Osteoblast (primary cell): ENCODE results near the gene HSPA12B. TPM values are rescaled to one million over a fixed set of nuclear protein-coding genes. Genes with fewer than 3 reads are reported as not detected.

Experiments
- DNase-seq: peaks from one replicate; pipeline ENCODE4 v3.0.0; 2011; ENCODE audit warnings: low spot score, mixed read lengths; ENCODE audit not compliant: insufficient read length; ENCODE audit errors: missing footprints
- H2AFZ ChIP-seq: 2 replicates; pipeline ENCODE4 v1.6.0; 2011; ENCODE audit warnings: mild to moderate bottlenecking, low read length
- H3K27ac ChIP-seq: 2 replicates; pipeline ENCODE4 v1.5.1; 2011; ENCODE audit warnings: mild to moderate bottlenecking, low read depth, low read length, moderate library complexity
- H3K27me3 ChIP-seq: 2 replicates; pipeline ENCODE4 v1.6.0; 2012; ENCODE audit warnings: mild to moderate bottlenecking, control low read depth, inconsistent platforms, low read length, moderate library complexity; ENCODE audit not compliant: insufficient read depth
- H3K36me3 ChIP-seq: 2 replicates; pipeline ENCODE4 v1.5.1; 2011; ENCODE audit warnings: mild to moderate bottlenecking, low read length, control low read depth, moderate library complexity; ENCODE audit not compliant: insufficient read depth
- H3K4me1 ChIP-seq: 2 replicates; pipeline ENCODE4 v1.5.1; 2011; ENCODE audit warnings: mild to moderate bottlenecking, low read length, control low read depth, moderate library complexity; ENCODE audit not compliant: insufficient read depth
- H3K4me2 ChIP-seq: 2 replicates; pipeline ENCODE4 v1.6.0; 2011; ENCODE audit warnings: mild to moderate bottlenecking, low read length; ENCODE audit not compliant: insufficient read depth
- H3K4me3 ChIP-seq: fragments of 200-600 bp; sonication (generic); 3 replicates; pipeline ENCODE4 v1.5.1; 2012; ENCODE audit warnings: mild to moderate bottlenecking, low read length, inconsistent platforms; ENCODE audit not compliant: insufficient read depth
- H3K79me2 ChIP-seq: 2 replicates; pipeline ENCODE4 v1.6.0; 2012; ENCODE audit warnings: mild to moderate bottlenecking, low read length, control low read depth, inconsistent platforms; ENCODE audit not compliant: insufficient read depth
- H3K9me3 ChIP-seq: 2 replicates; pipeline ENCODE4 v1.5.1; 2011; ENCODE audit warnings: low read depth, low read length, control low read depth
- H4K20me1 ChIP-seq: 2 replicates; pipeline ENCODE4 v1.6.0; 2012; ENCODE audit warnings: mild to moderate bottlenecking, low read length, control low read depth; ENCODE audit not compliant: insufficient read depth
- CTCF ChIP-seq: IDR thresholded peaks from 2 replicates; pipeline ENCODE4 v1.5.1; 2011; ENCODE audit warnings: mild to moderate bottlenecking, low read depth, low read length, moderate library complexity; ENCODE audit errors: extremely low read depth
- total RNA-seq: library from RNA; depleted of rRNA; stranded (reverse); fragments of >200 nt; gene quantifications from 2 replicates; pipeline ENCODE4 v1.2.3, GENCODE V29; 2012

The HSPA12B gene
- total RNA-seq, 1 donor: not detected

- no peaks in the 10 kb centered on the region for H3K9me3 ChIP-seq
- no peak overlapping the region for H3K4me2 ChIP-seq
- no peak overlapping the region for H2AFZ ChIP-seq
- H3K79me2 ChIP-seq: peaks cover 3% of the 10 kb centered on the region
- H3K27me3 ChIP-seq: no peaks in the 10 kb centered on the region
- no peak for TF ChIP-seq CTCF
- H4K20me1 ChIP-seq: no peaks in the 10 kb centered on the region
- peak; percentile 29 for DNase-seq
- H3K4me1 ChIP-seq: no peaks in the 10 kb centered on the region
- H3K27ac ChIP-seq: no peak overlapping the region
- peaks cover 13% of the 10 kb centered on the region for H3K36me3 ChIP-seq
- no peak overlapping the region for H3K4me3 ChIP-seq
These were observed 26.9 kb downstream of the HSPA12B start for GRCh38 chr20:3759316-3759823.

- no peak for TF ChIP-seq CTCF
These were observed 27.4 kb downstream of the HSPA12B start for GRCh38 chr20:3759884-3760283.

GRCh38 chr20:3760655-3761348, 28.3 kb downstream of the HSPA12B start:
- Histone ChIP-seq H4K20me1 (no peaks in the 10 kb centered on the region), H3K4me1 (no peaks in the 10 kb centered on the region), H3K36me3 (peaks cover 13% of the 10 kb centered on the region), H3K9me3 (no peaks in the 10 kb centered on the region), H3K27me3 (no peaks in the 10 kb centered on the region), H2AFZ (no peak overlapping the region), H3K27ac (no peak overlapping the region), H3K79me2 (peaks cover 8% of the 10 kb centered on the region), H3K4me2 (no peak overlapping the region), H3K4me3 (no peak overlapping the region)
- no peak for TF ChIP-seq CTCF
- DNase-seq: peak; percentile 73

More at GRCh38 chr20:3759884-3760283, 27.4 kb downstream of the HSPA12B start:
- Histone ChIP-seq H3K27me3 (no peaks in the 10 kb centered on the region), H3K9me3 (no peaks in the 10 kb centered on the region), H3K79me2 (peaks cover 3% of the 10 kb centered on the region), H3K36me3 (peaks cover 13% of the 10 kb centered on the region), H3K4me1 (no peaks in the 10 kb centered on the region), H3K4me3 (no peak overlapping the region), H3K27ac (no peak overlapping the region), H2AFZ (no peak overlapping the region), H4K20me1 (no peaks in the 10 kb centered on the region), H3K4me2 (no peak overlapping the region)
- peak; percentile 5 for DNase-seq
